Fibroblast of lung (primary cell): ENCODE data around the gene CTNNBIP1.

Experiments
- EZH2 ChIP-seq: IDR thresholded peaks from 2 replicates; pipeline ENCODE4 v1.5.1; 2012; ENCODE audit warnings: low read length, control low read depth, mild to moderate bottlenecking; ENCODE audit errors: missing control alignments
- TF ChIP-seq, protein P1 (sequence below), 2 donors: IDR thresholded peaks in 1 of 2; conservative IDR thresholded peaks in 1 of 2; 1 replicate in 1 of 2; 2 replicates in 1 of 2; pipeline ENCODE4 v1.5.1; 2011 to 2012; ENCODE audit warnings: low read length in 2 of 2, control low read depth in 1 of 2, inconsistent platforms in 1 of 2, low read depth in 1 of 2, mild to moderate bottlenecking in 1 of 2

DNA sequence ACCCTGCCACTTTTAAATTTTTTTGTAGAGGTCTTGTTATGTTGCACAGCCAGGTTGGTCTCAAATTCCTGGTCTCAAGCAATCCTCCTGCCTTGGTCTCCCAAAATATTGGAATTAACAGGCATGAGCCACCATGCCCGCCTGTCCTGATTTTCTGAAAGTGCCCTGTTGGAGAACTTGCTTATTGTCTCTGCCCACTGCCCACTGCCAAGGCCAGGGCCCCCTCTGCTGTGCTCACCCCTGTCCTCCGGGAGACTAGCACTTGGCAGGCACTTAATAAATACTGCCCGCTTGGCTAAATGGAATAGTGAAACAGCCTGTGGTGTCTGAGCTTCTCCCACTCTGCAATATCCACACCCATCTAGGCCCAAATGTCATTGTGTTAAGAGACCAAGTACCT lies 35.7 kb downstream of the CTNNBIP1 start:
- TF ChIP-seq, protein P1, sequence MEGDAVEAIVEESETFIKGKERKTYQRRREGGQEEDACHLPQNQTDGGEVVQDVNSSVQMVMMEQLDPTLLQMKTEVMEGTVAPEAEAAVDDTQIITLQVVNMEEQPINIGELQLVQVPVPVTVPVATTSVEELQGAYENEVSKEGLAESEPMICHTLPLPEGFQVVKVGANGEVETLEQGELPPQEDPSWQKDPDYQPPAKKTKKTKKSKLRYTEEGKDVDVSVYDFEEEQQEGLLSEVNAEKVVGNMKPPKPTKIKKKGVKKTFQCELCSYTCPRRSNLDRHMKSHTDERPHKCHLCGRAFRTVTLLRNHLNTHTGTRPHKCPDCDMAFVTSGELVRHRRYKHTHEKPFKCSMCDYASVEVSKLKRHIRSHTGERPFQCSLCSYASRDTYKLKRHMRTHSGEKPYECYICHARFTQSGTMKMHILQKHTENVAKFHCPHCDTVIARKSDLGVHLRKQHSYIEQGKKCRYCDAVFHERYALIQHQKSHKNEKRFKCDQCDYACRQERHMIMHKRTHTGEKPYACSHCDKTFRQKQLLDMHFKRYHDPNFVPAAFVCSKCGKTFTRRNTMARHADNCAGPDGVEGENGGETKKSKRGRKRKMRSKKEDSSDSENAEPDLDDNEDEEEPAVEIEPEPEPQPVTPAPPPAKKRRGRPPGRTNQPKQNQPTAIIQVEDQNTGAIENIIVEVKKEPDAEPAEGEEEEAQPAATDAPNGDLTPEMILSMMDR (conservative IDR thresholded peaks at IDR 0.05 in 1 of 2, IDR thresholded peaks at IDR 0.05 in 1 of 2; ENCODE audit: low read depth in 1 of 2, low read length in 2 of 2), result no peak
- TF ChIP-seq EZH2, result no peak
